ENCODE data around the gene CFAP77. TPM values are rescaled to one million over a fixed set of nuclear protein-coding genes. Genes with fewer than 3 reads are reported as not detected.

CFAP77 gene
- polyA plus RNA-seq, 3 donors = not detected

- 22 to 32% (median 24%) methylated on average over 6 of the region's 6 CpGs for WGBS, 3 donors
- H3K27ac ChIP-seq (ENCODE audit: low read depth, low read length) = no peak overlapping the region
Measured at GRCh38 chr9:132591244-132591643, 181.2 kb downstream of the CFAP77 start.

GRCh38 chr9:132591751-132592314, 181.8 kb downstream of the CFAP77 start:
- WGBS, 3 donors = 55 to 64% (median 60%) methylated on average over 9 of the region's 9 CpGs

GRCh38 chr9:132592451-132592850, 182.4 kb downstream of the CFAP77 start:
- WGBS, 3 donors = 75 to 81% (median 79%) methylated on average over 8 of the region's 8 CpGs

More at GRCh38 chr9:132591751-132592314, 181.8 kb downstream of the CFAP77 start:
- H3K27ac ChIP-seq (ENCODE audit: low read depth, low read length) = no peak overlapping the region

GRCh38 chr9:132594412-132594811, 184.4 kb downstream of the CFAP77 start:
- no peak overlapping the region for H3K27ac ChIP-seq (ENCODE audit: low read depth, low read length)
- WGBS, 3 donors = 94 to 97% (median 96%) methylated on average over 13 of the region's 13 CpGs

More at GRCh38 chr9:132592451-132592850, 182.4 kb downstream of the CFAP77 start:
- no peak overlapping the region for H3K27ac ChIP-seq (ENCODE audit: low read depth, low read length)

DNA sequence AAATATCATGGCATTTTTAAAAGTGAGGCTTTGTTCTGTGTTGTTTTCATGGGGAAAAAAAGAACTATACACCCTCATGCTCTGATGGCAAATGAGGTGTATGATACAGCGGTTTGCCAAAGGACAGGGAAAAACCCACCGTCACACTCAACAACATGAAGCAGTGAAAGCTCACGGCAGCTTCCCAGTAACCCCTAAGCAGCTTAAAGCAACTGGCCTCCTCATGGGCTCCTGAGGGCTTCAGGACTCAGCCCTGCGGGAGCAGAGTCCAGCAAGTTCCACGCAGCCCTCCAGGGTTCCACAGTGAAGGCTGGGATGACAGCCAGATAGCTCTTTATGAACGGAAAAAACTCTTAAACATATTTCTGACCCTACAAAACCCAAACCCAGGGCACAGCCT, 185.3 kb downstream of the CFAP77 start:
- WGBS, 3 donors = 89 to 92% (median 92%) methylated on average over 6 of the region's 6 CpGs
- H3K27ac ChIP-seq (ENCODE audit: low read depth, low read length) = no peak overlapping the region

- WGBS, 3 donors = 70 to 78% (median 74%) methylated on average over 3 of the region's 3 CpGs
- H3K27ac ChIP-seq (ENCODE audit: low read depth, low read length) = no peak overlapping the region
Measured at GRCh38 chr9:132596200-132596599, 186.2 kb downstream of the CFAP77 start.

DNA sequence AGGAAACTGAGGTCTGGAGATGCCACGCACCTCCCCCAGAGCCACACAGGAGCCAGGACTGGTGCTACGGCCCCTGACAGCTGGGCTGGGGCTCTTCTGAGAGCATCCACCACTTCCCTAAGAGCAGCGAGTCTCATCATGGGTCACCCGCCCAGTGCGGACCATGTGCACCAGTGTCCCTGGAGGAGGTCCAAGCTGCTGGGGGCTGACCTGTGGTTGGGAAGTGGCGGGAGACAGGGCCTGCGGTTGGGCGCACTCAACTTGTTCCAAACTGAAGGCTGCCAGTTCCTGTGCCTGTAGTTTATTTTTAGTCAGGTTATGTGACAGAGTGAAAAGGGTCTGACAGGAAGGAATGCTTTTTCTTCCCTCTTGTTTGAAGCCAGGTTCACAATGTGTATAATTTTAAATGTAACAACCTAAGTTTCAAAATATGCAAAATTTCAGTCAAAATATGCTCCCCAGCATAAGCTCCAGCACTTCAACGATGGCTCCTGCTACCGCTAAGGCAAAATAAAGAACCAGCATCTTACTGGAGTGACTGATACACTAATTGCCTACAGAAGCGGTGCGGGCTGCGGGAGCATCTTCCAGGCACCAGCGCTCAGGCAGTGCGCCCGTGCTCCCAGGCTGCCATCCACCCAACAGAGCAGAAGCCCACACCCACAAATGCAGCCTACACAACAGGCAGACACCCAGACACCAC, 187.2 kb downstream of the CFAP77 start:
- 79 to 96% (median 82%) methylated on average over 16 of the region's 16 CpGs for WGBS, 3 donors
- no peak overlapping the region for H3K27ac ChIP-seq (ENCODE audit: low read depth, low read length)

GRCh38 chr9:132600326-132600984, 190.4 kb downstream of the CFAP77 start:
- WGBS, 3 donors = 86 to 94% (median 88%) methylated on average over 12 of the region's 12 CpGs

GRCh38 chr9:132602207-132602606, 192.2 kb downstream of the CFAP77 start:
- 74 to 83% (median 80%) methylated on average over 3 of the region's 3 CpGs for WGBS, 3 donors

More at GRCh38 chr9:132600326-132600984, 190.4 kb downstream of the CFAP77 start:
- H3K27ac ChIP-seq (ENCODE audit: low read depth, low read length) = no peak overlapping the region

GRCh38 chr9:132605387-132605786, 195.4 kb downstream of the CFAP77 start:
- 92 to 95% (median 94%) methylated on average over 6 of the region's 6 CpGs for WGBS, 3 donors
- no peak overlapping the region for H3K27ac ChIP-seq (ENCODE audit: low read depth, low read length)

More at GRCh38 chr9:132602207-132602606, 192.2 kb downstream of the CFAP77 start:
- H3K27ac ChIP-seq (ENCODE audit: low read depth, low read length) = no peak overlapping the region

DNA sequence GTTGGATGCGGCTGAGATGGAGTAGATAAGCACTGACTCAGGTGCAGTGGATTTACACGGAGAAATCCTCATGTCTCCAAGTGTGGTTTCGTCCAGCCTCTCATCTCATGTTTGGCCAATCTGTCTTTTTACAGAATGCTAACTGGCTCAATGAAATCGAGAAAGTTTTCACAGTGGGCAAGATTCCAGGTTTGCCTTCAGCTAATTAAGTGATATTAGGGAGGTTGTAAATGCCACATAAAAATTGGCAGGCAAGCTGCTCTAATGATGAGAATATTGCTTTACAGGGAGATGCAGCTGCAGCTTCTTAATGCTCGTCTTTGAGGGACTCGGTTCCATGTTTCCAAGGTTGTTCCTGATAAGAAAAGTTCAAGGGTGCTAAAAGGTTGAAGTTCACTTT, 196.1 kb downstream of the CFAP77 start:
- H3K27ac ChIP-seq (ENCODE audit: low read depth, low read length) = no peak overlapping the region
- 79 to 88% (median 88%) methylated on average over 6 of the region's 6 CpGs for WGBS, 3 donors

- H3K27ac ChIP-seq (ENCODE audit: low read depth, low read length) = no peak overlapping the region
- WGBS, 3 donors = 91 to 98% (median 92%) methylated on average over 9 of the region's 9 CpGs
Measured at GRCh38 chr9:132609184-132609583, 199.2 kb downstream of the CFAP77 start.

DNA sequence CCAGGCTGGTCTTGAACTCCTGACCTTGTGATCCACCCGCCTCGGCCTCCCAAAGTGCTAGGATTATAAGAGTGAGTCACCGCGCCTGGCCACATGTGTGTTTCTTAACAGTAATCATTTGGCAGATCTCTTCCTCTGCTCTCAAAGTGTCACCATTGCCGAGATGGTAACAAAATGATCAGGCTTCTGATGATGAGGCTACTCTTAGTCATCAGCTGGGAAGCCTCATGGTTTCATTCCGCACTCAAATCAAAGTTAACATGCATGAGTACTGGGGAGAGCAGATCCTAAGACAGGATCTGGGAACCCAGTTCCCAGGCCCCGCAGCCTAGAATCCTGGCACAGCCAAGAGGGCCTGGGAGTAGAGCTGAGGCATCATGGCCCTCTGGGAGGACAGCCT, 199.8 kb downstream of the CFAP77 start:
- no peak overlapping the region for H3K27ac ChIP-seq (ENCODE audit: low read depth, low read length)
- WGBS, 3 donors = 84 to 92% (median 86%) methylated on average over 7 of the region's 7 CpGs

GRCh38 chr9:132610661-132611060, 200.7 kb downstream of the CFAP77 start:
- H3K27ac ChIP-seq (ENCODE audit: low read depth, low read length) = no peak overlapping the region
- 88 to 89% (median 89%) methylated on average over 12 of the region's 12 CpGs for WGBS, 3 donors

DNA sequence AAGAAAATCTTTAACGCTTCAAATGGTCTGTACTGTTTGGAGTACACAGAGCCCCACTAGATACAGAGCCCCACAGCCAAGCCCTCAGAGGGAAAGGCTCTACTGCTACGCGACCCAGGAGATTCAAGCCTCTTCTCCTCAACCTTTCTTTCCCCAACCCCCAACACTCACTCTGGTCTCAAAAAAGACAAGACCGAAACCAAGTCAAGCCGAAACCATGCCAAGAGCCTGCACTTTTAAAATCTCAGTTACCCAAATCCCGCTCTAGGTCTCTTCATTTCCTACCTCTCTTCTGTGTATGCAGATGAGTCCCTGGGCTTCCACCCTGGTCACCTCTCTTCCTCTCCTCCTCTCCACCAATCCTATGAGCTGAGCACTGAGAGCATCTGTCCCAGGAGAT, 204.3 kb downstream of the CFAP77 start:
- 80 to 86% (median 83%) methylated on average over 6 of the region's 6 CpGs for WGBS, 3 donors
- H3K27ac ChIP-seq (ENCODE audit: low read depth, low read length) = no peak overlapping the region

DNA sequence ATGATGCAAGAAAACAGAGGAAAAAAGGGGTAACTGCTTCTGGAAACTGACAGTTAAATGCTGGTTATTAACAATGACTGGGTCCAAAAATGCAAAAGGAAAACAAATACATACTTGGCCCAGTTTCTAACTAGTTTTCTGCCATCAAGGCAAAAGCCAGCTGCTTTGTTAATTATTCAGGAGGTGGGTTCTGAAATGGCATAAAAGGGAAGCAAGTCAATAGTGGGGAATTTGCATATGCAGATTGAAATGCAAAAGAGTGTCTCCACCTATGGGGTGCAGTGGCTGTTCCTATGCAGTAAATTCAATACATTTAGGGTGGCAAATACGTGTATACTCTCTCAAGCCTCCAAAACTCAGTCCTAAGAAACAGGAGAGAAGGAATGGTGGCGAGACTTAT, 205.8 kb downstream of the CFAP77 start:
- 85 to 91% (median 87%) methylated on average over 2 of the region's 2 CpGs for WGBS, 3 donors

DNA sequence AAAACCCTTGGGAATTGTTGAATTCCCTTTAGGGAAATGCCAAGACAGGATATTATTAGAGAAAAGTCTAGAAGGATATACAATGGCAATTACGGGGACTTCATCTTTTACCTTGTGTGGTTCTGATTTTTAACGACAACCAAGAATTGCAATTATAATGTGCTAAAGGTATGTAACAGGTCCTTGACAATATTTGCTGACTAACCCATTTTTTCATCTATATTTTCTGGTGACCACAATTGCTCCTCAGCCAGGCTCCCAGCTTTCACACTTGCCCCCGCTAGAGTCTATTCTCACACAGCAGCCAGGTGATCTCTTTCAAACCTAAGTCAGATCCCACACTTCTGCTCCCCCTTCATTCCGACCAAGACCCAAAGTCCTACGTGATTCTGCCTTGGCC, 206.7 kb downstream of the CFAP77 start:
- H3K27ac ChIP-seq (ENCODE audit: low read depth, low read length) = no peak overlapping the region
- 92 to 94% (median 93%) methylated on average over 5 of the region's 5 CpGs for WGBS, 3 donors

More for the DNA sequence above, 205.8 kb downstream of the CFAP77 start:
- H3K27ac ChIP-seq (ENCODE audit: low read depth, low read length) = no peak overlapping the region

- no peak overlapping the region for H3K27ac ChIP-seq (ENCODE audit: low read depth, low read length)
- WGBS, 3 donors = 72 to 77% (median 73%) methylated on average over 5 of the region's 5 CpGs
Measured at GRCh38 chr9:132622159-132622558, 212.1 kb downstream of the CFAP77 start.

All from adipose tissue (tissue), 3 donors.